Neuronal stem cell (in vitro differentiated cells): ENCODE results near the gene ONECUT1.
A peak's percentile ranks its signal among the peaks of the same experiment; 100 is the strongest.

Experiments used
- DNase-seq: peaks from one replicate; pipeline ENCODE4 v3.0.0-alpha.2; 2013; ENCODE audit warnings: low spot score
- H2AFZ ChIP-seq: one replicate; pipeline ENCODE4 v1.6.1; 2013; ENCODE audit warnings: mild to moderate bottlenecking, low read length, inconsistent platforms
- H2AK5ac ChIP-seq: 2 replicates; pipeline ENCODE4 v1.6.1; 2013; ENCODE audit warnings: low read depth, mild to moderate bottlenecking, inconsistent platforms, low read length, moderate library complexity, mixed read lengths
- H2BK120ac ChIP-seq: 2 replicates; pipeline ENCODE4 v1.6.1; 2013; ENCODE audit warnings: low read depth, mild to moderate bottlenecking, inconsistent platforms, low read length, moderate library complexity, mixed read lengths
- H2BK12ac ChIP-seq: one replicate; pipeline ENCODE4 v1.6.1; 2013; ENCODE audit warnings: low read length, inconsistent platforms
- H2BK15ac ChIP-seq: 2 replicates; pipeline ENCODE4 v1.6.1; 2013; ENCODE audit warnings: mild to moderate bottlenecking, low read length, inconsistent platforms, mixed read lengths
- H2BK5ac ChIP-seq: one replicate; pipeline ENCODE4 v1.6.1; 2013; ENCODE audit warnings: inconsistent platforms, mild to moderate bottlenecking, low read length, moderate library complexity
- H3K14ac ChIP-seq: one replicate; pipeline ENCODE4 v1.6.1; 2013; ENCODE audit warnings: low read length, inconsistent platforms
- H3K18ac ChIP-seq: 2 replicates; pipeline ENCODE4 v1.6.1; 2013; ENCODE audit warnings: low read length, inconsistent platforms
- H3K23ac ChIP-seq: 2 replicates; pipeline ENCODE4 v1.6.1; 2013; ENCODE audit warnings: low read depth, mild to moderate bottlenecking, mixed read lengths, low read length, inconsistent platforms; ENCODE audit not compliant: poor library complexity
- H3K27ac ChIP-seq: replicated peaks from 3 replicates; pipeline ENCODE4 v1.5.1; 2013; ENCODE audit warnings: low read length, inconsistent platforms
- H3K27me3 ChIP-seq, 3 experiments: 2 replicates each; pipeline ENCODE4 v1.6.1; 2013; ENCODE audit warnings: low read length in 3 of 3, mild to moderate bottlenecking in 2 of 3, inconsistent platforms in 1 of 3, low read depth in 1 of 3, mixed read lengths in 1 of 3, moderate library complexity in 1 of 3; ENCODE audit not compliant: control insufficient read depth in 3 of 3, insufficient read depth in 3 of 3
- H3K36me3 ChIP-seq, 2 donors: replicated peaks in 1 of 2; 2 replicates each; pipeline ENCODE4 v1.6.1; 2013; ENCODE audit warnings: low read length in 2 of 2; ENCODE audit not compliant: control insufficient read depth in 2 of 2, insufficient read depth in 2 of 2
- H3K4ac ChIP-seq: 2 replicates; pipeline ENCODE4 v1.6.1; 2013; ENCODE audit warnings: inconsistent platforms, mild to moderate bottlenecking, low read length, moderate library complexity
- H3K4me1 ChIP-seq, 2 donors: 1 replicate in 1 of 2; 2 replicates in 1 of 2; pipeline ENCODE4 v1.6.1; 2013; ENCODE audit warnings: low read length in 2 of 2, low read depth in 1 of 2; ENCODE audit not compliant: control insufficient read depth in 2 of 2, insufficient read depth in 1 of 2
- H3K4me2 ChIP-seq: one replicate; pipeline ENCODE4 v1.6.1; 2013; ENCODE audit warnings: mild to moderate bottlenecking, low read length, inconsistent platforms; ENCODE audit not compliant: insufficient read depth, poor library complexity, severe bottlenecking
- H3K4me3 ChIP-seq, 2 donors: 2 replicates each; pipeline ENCODE4 v1.5.1; 2013; ENCODE audit warnings: low read length in 2 of 2, mild to moderate bottlenecking in 2 of 2, inconsistent platforms in 1 of 2, moderate library complexity in 1 of 2
- H3K79me1 ChIP-seq: one replicate; pipeline ENCODE4 v1.6.1; 2013; ENCODE audit warnings: low read depth, mild to moderate bottlenecking, inconsistent platforms, low read length, moderate library complexity
- H3K9ac ChIP-seq: one replicate; pipeline ENCODE4 v1.6.1; 2013; ENCODE audit warnings: mild to moderate bottlenecking, low read depth, low read length, inconsistent platforms; ENCODE audit not compliant: poor library complexity
- H3K9me3 ChIP-seq, 2 donors: replicated peaks in 1 of 2; 2 replicates each; pipeline versions ENCODE3 to v1.6.1; 2013; ENCODE audit warnings: low read length in 2 of 2, mild to moderate bottlenecking in 2 of 2, inconsistent platforms in 1 of 2, low read depth in 1 of 2, mixed read lengths in 1 of 2, moderate library complexity in 1 of 2; ENCODE audit not compliant: control insufficient read depth in 2 of 2, insufficient read depth in 1 of 2
- H4K8ac ChIP-seq: one replicate; pipeline ENCODE4 v1.6.1; 2013; ENCODE audit warnings: low read depth, mild to moderate bottlenecking, inconsistent platforms, low read length, moderate library complexity
- H4K91ac ChIP-seq: one replicate; pipeline ENCODE4 v1.6.1; 2013; ENCODE audit warnings: low read length, low read depth, mild to moderate bottlenecking, inconsistent platforms; ENCODE audit not compliant: poor library complexity
- WGBS, 2 donors: extraction: QIAGEN DNeasy Blood & Tissue Kit; methylation state at CpG; one replicate each; pipeline ENCODE4 v1.1.7; 2013; ENCODE audit warnings: missing lambda C conversion rate in 2 of 2, mixed read lengths in 1 of 2; ENCODE audit not compliant: insufficient read length in 2 of 2, insufficient replicate concordance in 1 of 2; ENCODE audit errors: extremely low coverage in 2 of 2; 5-methylcytosine and 5-hydroxymethylcytosine counted together

The ONECUT1 gene

GRCh38 chr15:52780172-52780980 lies 9.8 kb downstream of the ONECUT1 start:
- Histone ChIP-seq H3K79me1 (no peaks in the 10 kb centered on the region), H3K27ac (no peak overlapping the region), H3K9me3 (no peaks in the 10 kb centered on the region), H3K4ac (no peak overlapping the region), H2BK12ac (no peak overlapping the region), H4K91ac (no peak overlapping the region), H2BK15ac (no peak overlapping the region), H2BK120ac (no peak overlapping the region), H3K23ac (no peak overlapping the region), H3K36me3 (no peaks in the 10 kb centered on the region), H4K8ac (no peak overlapping the region), H2BK5ac (no peak overlapping the region), H3K18ac (no peak overlapping the region), H3K4me1 (peaks cover 9 to 13% of the 10 kb centered on the region in 2 donors), H3K4me3 (no peak overlapping the region), H3K9ac (no peak overlapping the region), H3K14ac (no peak overlapping the region), H3K4me2 (no peak overlapping the region), H2AFZ (no peak overlapping the region), H3K27me3 (peaks cover 12 to 34% (median 23%) of the 10 kb centered on the region in 3 experiments), H2AK5ac (no peak overlapping the region)
- WGBS, 2 donors = no CpG with 5 or more reads among the region's 18 CpGs
- peak; percentile 67 for DNase-seq

- H3K23ac ChIP-seq = no peak overlapping the region
- no peak overlapping the region for H3K18ac ChIP-seq
- H2BK5ac ChIP-seq = no peak overlapping the region
- DNase-seq = no peak
- H3K79me1 ChIP-seq = no peaks in the 10 kb centered on the region
- H3K4ac ChIP-seq = no peak overlapping the region
- H3K14ac ChIP-seq = no peak overlapping the region
- H3K4me1 ChIP-seq = peaks cover 3 to 4% of the 10 kb centered on the region in 2 donors
- H3K27me3 ChIP-seq = peaks cover 0 to 15% (median 9%) of the 10 kb centered on the region in 3 experiments
- no peak overlapping the region for H2AFZ ChIP-seq
- WGBS, 2 donors = no CpG with 5 or more reads among the region's 1 CpG
- H3K9me3 ChIP-seq = no peaks in the 10 kb centered on the region
- no peaks in the 10 kb centered on the region for H3K36me3 ChIP-seq
- H3K9ac ChIP-seq = no peak overlapping the region
- no peak overlapping the region for H3K4me2 ChIP-seq
- H2BK120ac ChIP-seq = no peak overlapping the region
- no peak overlapping the region for H3K4me3 ChIP-seq
- no peak overlapping the region for H2AK5ac ChIP-seq
- H2BK12ac ChIP-seq = no peak overlapping the region
- no peak overlapping the region for H4K91ac ChIP-seq
- H4K8ac ChIP-seq = no peak overlapping the region
- no peak overlapping the region for H3K27ac ChIP-seq
- no peak overlapping the region for H2BK15ac ChIP-seq
Observed at GRCh38 chr15:52778457-52778856, 11.7 kb downstream of the ONECUT1 start.

GRCh38 chr15:52772766-52773165 lies 17.4 kb downstream of the ONECUT1 start:
- no peak overlapping the region for H3K23ac ChIP-seq
- H4K8ac ChIP-seq = no peak overlapping the region
- no peak overlapping the region for H4K91ac ChIP-seq
- no peaks in the 10 kb centered on the region for H3K36me3 ChIP-seq
- no peak overlapping the region for H3K4me2 ChIP-seq
- no peak overlapping the region for H3K27ac ChIP-seq
- no peaks in the 10 kb centered on the region for H3K79me1 ChIP-seq
- no peak overlapping the region for H3K18ac ChIP-seq
- no peak overlapping the region for H2AK5ac ChIP-seq
- no peak overlapping the region for H2BK120ac ChIP-seq
- DNase-seq = no peak
- H3K14ac ChIP-seq = no peak overlapping the region
- no CpG with 5 or more reads among the region's 5 CpGs for WGBS, 2 donors
- no peak overlapping the region for H3K4me3 ChIP-seq
- no peak overlapping the region for H2BK12ac ChIP-seq
- no peaks in the 10 kb centered on the region for H3K9me3 ChIP-seq
- no peak overlapping the region for H3K4ac ChIP-seq
- H2AFZ ChIP-seq = no peak overlapping the region
- H3K4me1 ChIP-seq = no peaks in the 10 kb centered on the region
- H3K27me3 ChIP-seq = peaks cover 0 to 2% (median 0%) of the 10 kb centered on the region in 3 experiments
- H3K9ac ChIP-seq = no peak overlapping the region
- H2BK5ac ChIP-seq = no peak overlapping the region
- no peak overlapping the region for H2BK15ac ChIP-seq

GRCh38 chr15:52765785-52766184 lies 24.4 kb downstream of the ONECUT1 start:
- Histone ChIP-seq H3K36me3 (no peaks in the 10 kb centered on the region), H2AFZ (no peak overlapping the region), H2BK120ac (no peak overlapping the region), H2AK5ac (no peak overlapping the region), H3K9ac (no peak overlapping the region), H3K4ac (no peak overlapping the region), H4K8ac (no peak overlapping the region), H3K23ac (no peak overlapping the region), H2BK5ac (no peak overlapping the region), H3K14ac (no peak overlapping the region), H3K9me3 (no peaks in the 10 kb centered on the region), H3K27ac (no peak overlapping the region), H3K4me1 (no peaks in the 10 kb centered on the region), H3K18ac (no peak overlapping the region), H4K91ac (no peak overlapping the region), H3K4me2 (no peak overlapping the region), H3K4me3 (no peak overlapping the region), H2BK15ac (no peak overlapping the region), H2BK12ac (no peak overlapping the region), H3K27me3 (peaks cover 0 to 6% (median 0%) of the 10 kb centered on the region in 3 experiments), H3K79me1 (no peaks in the 10 kb centered on the region)
- WGBS, 2 donors = no CpG with 5 or more reads among the region's 3 CpGs
- peak; percentile 23 for DNase-seq
